HG03354 (cell line): ENCODE measurements around the gene TTYH3.
A peak's percentile ranks its signal among the peaks of the same experiment; 100 is the strongest.
"Not testable (repeated sequence)": the region's sequence is repeated elsewhere in the genome, so short reads cannot be mapped to it uniquely, and the experiment has no call there.

ENCODE experiments used
- ATAC-seq: cut with Tn5 transposase; IDR thresholded peaks from one replicate; pipeline ENCODE4 v1.9.1; 2021; ENCODE audit warnings: mild to moderate bottlenecking; ENCODE audit not compliant: unreplicated experiment, poor library complexity, severe bottlenecking

The TTYH3 gene

GRCh38 chr7:2660359-2661095, 28.7 kb downstream of the TTYH3 start:
- no peak for ATAC-seq

GRCh38 chr7:2661096-2661449, 29.3 kb downstream of the TTYH3 start:
- ATAC-seq = no peak

GRCh38 chr7:2661602-2662272, 30.0 kb downstream of the TTYH3 start:
- no peak for ATAC-seq

- no peak for ATAC-seq
These were observed 30.7 kb downstream of the TTYH3 start for GRCh38 chr7:2662273-2663120.

- ATAC-seq = no peak
These were observed 31.5 kb downstream of the TTYH3 start for GRCh38 chr7:2663121-2663886.

- no peak for ATAC-seq
These were observed 32.2 kb downstream of the TTYH3 start for GRCh38 chr7:2663960-2664359.

- no peak for ATAC-seq
These were observed 33.6 kb downstream of the TTYH3 start for GRCh38 chr7:2665359-2665791.

- ATAC-seq = no peak
These were observed 34.4 kb downstream of the TTYH3 start for GRCh38 chr7:2666155-2666554.

GRCh38 chr7:2666588-2667250, 34.9 kb downstream of the TTYH3 start:
- no peak for ATAC-seq

- no peak for ATAC-seq
These were observed 36.1 kb downstream of the TTYH3 start for GRCh38 chr7:2667843-2668242.

- no peak for ATAC-seq
These were observed 36.6 kb downstream of the TTYH3 start for GRCh38 chr7:2668401-2668800.

- ATAC-seq = no peak
These were observed 38.4 kb downstream of the TTYH3 start for GRCh38 chr7:2670171-2670570.

GRCh38 chr7:2670720-2671391, 39.1 kb downstream of the TTYH3 start:
- peak; percentile 73 for ATAC-seq

GRCh38 chr7:2673214-2673613, 41.4 kb downstream of the TTYH3 start:
- not testable (repeated sequence) for ATAC-seq

GRCh38 chr7:2673934-2674333, 42.1 kb downstream of the TTYH3 start:
- no peak for ATAC-seq

GRCh38 chr7:2675256-2675764, 43.5 kb downstream of the TTYH3 start:
- ATAC-seq = no peak

GRCh38 chr7:2676576-2676975, 44.8 kb downstream of the TTYH3 start:
- ATAC-seq = not testable (repeated sequence)

- not testable (repeated sequence) for ATAC-seq
These were observed 46.7 kb downstream of the TTYH3 start for GRCh38 chr7:2678454-2678853.
